ENCODE measurements around the gene RBBP8NL.

RBBP8NL gene

DNA sequence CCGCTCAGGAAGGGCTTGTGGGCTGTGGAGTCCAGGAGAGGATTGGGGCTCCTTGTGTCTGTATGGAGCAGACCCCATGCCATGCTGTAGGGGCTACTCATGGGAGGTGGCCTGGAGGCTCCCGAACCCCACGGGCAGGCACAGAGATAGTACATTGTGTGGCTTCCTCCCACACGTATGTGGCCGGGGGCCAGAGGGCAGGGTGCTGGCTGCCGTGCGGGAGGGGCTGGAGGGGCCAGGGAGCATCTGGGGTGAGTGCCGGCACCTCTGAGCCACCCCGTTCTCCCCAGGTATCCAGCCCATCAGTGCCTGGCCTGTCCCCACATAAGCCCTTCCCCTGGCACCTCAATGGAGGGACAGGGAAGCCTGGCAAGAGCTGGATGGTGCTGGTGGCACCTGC lies 7.6 kb downstream of the RBBP8NL start:
- DNase-seq, result no peak

DNA sequence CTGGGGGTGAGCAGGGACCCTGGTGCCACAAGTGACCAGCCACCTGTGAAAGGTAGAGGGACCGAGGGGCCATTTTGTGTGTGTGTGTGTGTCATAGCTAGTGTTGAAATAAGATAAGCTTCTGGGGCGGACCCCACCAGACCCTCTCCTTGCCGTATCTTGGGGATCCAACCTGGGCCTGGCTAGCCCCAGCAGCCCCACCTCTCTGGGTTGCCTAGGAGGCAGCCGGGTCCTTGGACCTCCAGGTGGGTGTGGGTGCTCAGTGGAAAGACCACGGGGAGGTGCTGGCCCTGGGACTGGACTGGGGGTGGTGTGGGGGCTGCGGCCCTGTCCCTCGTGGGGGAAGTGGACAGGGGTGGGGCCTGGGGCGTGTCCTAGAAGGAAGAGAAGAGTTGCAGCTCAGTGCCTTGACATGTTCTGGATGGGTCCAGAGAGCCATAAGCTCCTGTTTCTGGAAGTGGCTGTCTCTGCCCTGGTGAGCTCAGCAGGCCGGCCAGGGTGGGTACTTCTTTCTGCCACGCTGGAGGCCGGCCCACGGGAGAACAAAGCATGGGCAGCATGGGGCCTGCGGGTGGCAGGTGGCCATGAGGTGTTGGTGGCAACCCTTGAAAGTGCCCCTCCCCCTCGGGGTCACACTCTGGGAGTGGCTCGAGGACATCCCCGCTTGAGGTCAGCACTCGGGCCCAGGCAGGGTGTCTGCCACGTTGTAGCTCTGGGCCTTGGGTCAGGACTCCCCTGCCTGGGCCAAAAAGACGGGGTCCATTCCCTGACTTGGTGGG lies 8.4 kb downstream of the RBBP8NL start:
- DNase-seq, result no peak

DNA sequence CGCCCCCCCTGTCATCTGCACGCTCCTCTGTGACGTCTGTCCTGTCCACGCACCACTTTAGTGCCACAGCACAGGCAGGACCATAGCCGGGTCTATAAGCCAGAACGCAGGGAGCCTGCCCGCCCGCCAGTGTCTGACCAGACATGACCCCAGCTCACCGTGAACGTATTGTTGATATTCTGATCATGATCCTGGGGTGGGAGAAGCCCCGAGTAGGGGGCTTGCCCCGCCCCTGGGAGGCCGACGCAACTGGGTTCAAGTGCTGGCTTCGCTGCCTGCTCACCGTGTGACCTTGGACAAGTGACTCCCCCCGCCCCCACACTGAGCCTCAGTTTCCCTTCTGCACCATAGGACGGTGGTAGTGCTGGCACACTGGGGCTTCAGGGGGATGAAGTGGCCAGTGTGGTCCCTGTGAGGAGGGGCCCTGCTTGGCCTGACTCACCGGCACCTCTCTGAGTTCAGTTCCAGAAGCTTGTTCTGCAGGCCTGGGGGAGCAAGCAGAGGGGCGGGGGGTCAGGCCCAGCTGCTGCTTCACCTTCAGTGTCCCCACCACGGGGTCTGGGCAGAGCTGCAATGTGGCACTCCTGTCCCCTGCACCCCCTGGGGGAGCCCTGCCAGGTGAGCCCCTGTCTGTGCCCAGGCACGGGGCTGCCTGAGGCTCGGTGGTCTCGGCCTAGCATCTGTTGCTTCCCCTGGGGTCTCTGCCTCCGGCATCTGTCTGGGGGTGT lies 9.2 kb downstream of the RBBP8NL start:
- no peak for DNase-seq

DNA sequence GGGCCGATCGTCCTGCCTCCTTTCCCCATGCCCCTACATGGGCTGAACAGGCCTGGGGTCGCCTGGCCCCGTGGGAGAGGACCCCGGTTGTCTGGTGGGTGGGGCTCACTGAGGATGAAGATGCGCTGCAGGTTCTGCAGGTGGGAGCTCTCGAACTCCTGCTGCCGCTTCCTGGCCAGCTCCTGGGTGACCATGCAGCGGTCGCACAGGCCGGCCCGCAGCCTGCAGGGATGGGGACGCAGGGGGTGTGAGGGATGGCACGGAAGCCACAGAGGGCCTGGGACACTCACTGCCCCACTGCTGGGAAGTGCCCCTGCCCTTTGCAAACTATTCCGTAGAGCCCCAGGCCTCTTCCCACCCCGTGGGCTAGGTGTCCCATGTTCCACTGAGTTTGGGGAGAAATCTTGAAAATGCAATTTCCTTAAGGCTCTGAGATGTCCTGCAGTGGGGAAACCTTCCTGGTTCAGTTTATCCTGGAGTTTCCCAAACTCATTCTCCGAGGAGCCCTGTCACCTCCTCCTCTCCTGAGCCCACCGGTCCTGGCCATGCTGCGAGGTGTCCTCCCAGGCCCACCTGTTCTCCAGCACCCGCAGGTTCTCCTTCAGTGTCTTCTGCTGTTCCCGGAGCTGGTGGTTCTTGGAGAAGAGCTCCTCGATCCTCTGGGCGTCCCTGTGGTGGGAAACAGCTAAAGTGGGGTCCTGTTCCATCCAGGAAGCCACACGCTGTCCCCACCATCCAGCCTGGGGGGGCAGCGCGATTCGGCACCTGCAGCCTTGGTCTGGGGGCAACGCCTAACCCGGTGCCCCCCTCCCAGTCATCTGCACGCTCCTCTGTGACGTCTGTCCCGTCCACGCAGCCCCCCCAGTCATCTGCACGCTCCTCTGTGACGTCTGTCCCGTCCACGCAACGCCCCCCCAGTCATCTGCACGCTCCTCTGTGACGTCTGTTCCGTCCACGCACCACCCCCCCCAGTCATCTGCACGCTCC lies 10.4 kb downstream of the RBBP8NL start:
- DNase-seq, result no peak

DNA sequence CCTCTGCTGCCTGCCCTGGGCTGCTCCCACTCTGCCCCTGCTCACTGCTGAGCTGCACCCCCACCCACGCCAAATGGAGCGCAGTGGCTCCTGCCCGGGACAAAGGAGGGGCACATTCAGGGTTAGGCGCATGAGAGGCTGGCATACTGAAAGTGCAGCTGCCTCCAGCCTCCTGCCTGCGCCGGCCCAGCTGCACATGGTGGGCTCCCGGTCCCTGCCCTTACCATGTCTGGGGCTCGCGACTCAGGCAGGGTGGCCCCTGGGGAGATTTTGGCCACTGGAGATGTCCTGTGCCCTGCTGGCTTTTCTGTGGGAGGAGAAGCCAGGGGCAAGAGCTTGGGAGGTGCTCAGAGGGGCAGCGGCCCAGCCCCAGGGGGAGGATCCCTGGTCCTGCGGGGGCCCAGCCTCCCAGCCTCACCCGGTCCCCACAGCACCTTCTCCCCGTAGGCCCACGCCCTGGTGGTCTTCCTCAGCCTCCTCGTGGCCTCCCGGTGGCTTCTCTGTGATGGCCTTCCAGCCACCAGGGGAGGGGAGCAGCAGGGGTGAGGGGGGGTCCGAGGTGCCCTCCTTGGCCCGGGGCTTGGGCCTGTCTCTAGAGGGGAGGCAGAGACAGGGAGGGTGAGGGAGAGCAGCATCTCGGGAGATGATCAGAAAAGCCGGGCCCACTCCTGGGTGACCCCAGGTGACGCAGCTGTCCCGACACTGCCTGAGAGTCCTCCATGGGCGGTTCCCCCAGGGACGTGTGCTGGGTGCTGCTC lies 11.8 kb downstream of the RBBP8NL start:
- DNase-seq, result no peak

DNA sequence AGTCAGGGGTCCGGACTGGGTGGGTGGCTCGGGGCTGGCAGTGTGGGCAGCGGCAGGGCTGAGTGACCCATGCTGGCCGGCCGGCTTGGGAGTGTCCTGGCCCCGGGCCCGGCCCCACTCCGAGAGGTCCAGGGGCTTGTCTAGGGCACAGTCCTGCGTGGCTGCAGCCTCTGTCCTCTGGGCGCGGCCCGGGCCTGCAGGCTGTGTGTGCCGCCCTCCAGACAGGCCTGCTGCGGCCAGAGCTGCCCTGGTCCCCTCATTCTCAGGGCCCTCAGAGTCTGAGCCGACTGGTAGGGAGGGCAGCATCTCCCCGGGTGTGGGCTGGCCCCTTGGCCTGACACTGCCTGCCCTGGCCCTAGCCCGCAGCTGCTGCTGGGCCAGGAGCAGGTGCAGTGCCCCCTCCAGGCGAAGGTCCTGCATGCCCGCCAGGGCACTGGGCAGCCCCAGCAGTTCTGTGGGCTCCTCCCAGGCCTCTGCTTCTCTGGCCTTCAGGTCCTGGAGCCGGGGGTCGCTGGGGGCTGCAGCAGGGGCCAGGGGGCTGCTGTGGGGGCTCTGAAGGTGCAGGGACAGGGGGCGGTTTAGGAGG lies 13.3 kb downstream of the RBBP8NL start:
- DNase-seq, result no peak

DNA sequence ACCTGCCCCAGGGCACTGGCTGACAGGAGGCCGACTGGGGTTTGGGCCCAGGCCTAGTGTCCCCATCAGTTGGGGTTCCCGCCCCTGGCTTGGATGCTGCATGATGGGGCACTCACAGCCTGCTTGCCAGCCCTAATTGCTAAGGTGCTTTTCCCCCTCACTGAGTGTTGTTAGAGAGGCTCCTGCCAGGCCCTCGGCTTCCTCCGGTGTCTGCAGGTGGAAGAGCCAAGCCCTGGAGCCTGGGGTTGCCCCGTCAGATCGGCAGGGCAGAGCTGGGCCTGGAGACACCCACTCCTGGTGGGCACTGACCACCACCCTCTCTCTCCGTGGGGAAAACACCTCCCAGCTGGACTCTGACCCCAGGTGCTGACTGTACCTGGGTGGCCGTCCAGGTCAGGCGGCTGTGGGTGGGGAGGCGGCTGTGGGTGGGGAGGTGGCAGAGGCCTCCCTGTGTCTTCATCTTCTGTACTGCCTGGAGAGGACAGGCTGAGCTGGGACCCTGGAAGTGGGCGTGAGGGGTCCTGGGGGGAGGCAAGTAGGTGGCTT lies 14.2 kb downstream of the RBBP8NL start:
- no peak for DNase-seq

DNA sequence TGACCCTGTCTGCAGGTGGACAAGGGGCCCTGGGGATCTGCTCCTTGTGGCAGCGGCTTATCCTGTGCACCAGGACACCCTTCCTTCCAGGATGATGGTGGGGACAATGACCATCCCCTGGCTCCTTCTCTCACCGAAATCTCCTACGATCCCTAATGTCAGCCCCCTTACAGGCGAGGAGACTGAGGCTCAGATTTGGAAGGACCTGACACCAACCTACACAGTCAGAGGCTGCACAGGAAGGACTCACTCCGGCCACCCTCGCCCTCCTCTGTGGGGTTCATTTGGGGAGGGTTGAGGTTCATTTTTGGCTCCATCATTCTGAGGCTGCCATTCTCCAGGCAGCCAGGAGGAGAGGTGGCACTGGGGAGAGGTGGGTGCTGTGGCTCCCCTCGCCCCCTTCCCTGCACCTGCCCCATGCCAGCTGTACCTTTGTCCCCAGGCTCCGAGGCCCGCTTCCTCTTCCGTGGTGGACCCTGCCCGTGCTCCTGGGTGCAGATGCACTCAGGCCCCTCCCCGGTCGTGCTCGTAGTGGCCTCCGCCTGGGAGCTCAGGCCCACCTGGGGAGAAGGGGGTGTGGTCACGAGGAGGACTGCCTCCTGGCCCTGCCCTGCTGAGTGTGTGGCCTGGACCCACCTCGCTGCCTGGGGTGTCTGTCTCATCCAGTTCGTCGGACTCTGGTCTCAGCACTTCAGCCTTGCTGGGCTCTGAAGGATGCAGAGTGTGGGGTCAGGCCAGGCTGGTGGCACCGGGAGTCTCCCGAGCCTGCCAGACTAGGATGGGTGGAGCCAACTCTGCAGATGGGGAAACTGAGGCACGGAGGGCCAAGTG lies 14.9 kb downstream of the RBBP8NL start:
- peak; percentile 54 for DNase-seq

DNA sequence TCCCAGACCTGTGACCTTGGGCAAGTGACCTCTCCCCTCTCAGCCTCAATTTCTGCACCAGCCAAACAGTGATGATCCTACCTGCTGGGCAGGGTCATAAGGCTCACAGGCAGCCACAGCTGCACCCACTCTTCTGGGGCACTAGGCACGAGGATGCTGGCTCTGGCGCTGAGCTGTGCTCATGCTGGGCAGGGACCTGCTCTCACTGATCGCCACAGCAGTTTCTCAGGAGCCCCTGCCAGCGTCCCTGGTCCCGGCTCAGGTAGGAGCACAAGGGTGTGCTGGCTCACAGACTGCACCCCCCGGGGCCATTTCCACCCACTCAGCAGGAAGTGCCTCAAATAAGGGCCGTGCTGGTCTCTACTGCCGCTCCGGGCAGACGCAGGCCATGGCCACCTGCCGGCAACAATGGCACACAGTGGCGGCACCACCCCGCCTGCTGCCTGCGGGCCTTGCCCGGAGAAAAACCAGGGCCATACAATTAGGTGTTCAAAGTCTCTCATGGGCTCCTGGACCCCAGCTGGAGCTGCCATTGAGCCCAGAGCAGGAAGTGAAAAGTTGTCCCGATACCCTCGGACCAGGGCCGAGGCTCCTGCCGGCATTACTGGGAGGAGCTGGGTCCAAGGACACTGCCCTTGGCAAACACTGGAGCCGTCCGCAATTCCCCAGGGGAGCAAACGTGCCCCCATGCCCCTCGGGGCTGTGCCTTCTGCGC lies 15.7 kb downstream of the RBBP8NL start:
- DNase-seq, result peak; percentile 88

DNA sequence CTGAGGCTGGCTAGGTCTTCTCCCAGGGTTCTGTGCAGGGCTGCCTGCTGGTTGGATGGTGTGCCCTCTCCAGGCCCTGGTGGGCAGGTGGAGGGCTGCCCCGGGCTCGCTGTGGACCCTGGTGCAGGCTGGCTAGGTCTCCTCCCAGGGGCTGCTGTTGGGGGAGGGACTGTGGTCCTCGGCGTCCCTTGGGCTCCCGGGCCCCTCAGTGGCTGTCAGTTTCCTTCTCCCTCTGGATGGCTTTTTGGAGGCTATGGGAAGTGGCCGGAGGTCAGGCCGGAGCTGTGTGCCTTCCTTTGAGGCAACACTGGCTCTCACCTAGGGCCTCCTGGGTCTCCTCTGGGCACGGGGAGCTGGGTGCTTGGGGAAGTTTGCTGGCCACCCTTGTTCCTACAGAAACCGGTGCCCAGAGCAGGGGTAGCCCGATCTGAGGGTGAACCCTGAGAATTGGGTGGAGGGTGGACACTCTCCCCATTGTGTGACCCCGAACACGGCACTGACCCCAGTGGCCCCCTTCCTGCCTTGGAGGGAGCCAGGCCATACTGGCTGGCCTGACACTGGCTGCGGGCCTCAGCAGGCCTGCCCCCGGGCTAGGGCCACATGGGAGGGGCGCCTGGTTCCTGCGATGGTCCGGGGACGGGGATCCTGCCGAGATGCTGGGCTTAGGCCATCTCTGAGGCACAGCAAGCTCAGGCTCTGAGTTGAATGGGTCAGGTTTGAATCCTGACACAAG lies 16.4 kb downstream of the RBBP8NL start:
- DNase-seq, result no peak

DNA sequence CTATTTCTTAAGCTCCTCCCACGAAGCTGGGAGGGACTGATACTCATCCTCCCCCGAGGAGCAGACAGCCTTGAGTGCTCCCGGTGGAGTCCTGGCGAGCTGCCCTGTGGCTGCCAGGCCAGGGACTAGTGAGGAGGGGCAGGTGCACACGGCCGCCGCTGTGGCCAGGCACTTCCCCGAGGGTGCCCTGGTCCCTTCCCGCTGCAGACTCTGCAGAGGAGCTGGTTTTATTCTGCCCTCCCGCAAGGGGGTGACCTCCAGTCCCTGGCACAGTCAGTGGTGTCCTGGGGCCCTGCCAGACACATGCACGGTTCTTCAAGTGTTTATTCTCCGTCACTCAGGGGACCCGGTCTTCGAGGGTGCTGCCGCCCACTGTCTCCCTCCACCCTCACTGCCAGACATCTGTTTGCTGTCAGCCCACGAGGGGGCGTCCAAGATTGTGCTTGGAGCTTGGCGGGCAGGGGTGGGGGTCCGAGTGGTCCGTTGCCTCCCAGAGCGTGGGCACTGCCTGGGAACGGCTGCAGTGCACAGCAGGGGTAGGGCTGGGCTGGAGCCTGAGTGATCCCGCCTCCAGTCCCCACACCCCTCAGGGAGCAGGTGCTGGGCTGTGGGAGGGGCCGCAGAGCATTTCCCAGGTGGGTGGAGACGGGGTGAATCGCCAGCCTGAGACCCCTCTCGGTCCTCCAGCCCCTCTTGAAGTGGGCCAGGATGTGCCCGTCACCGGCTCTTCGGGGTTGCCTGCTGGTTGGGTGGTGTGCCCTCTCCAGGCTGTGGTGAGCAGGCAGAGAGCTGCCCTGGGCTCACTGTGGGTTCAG lies 17.2 kb downstream of the RBBP8NL start:
- peak; percentile 89 for DNase-seq

DNA sequence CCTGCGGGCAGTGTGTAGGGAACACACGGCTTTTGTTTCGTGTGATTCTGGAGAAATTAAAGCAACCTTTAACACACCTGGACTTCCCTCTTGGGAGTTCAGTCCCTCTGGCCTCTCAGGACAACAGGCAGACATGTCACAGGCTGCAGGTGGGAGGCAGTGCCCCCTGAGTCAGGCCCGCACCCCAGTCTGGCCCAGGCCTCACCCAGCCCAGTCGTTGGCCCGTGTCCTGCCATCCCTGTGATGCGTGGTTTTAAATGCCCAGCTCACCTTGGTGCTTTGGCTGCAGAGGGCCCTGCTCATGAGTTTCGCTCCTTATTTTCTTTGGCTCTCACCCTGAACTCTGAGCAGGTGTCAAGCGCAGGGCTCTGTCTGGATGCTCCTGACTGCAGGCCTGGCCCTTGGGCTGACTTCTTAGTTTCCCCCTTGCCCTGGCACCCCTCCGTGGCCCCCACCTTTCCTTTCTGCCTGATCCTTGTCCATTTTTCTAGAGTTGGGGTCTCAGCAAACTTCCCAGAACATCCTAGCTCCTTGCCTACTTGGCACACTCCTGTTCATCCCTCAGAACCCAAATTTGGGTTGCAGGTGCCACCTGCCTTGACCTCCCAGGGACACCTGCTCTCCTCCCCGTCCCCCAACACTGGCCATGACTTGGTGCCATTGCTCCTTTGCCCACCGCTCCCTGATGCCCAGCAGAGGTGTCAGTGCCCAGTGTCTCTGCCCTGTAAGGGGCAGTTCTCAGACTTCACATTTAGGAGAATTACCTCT lies 18.1 kb downstream of the RBBP8NL start:
- DNase-seq, result no peak

DNA sequence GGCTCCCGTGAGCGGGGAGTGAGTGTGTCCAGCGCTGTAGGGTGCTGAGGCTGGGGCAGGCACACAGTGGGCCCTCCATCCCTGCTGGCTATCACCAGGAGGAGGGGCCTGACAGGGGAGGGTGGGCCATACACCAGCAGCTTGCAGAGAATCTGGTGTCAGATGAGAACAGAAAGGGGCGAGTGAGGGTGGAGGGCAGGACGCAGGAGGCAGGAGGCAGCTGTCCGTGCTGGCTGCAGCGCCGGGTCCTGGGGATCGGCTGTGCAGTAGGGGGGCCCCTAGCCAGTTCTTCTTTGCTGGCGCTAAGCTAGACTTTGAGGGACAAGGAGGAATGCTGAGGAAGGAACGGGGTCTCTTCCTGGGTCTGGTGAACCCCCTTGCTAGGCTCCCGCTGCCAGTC lies 18.7 kb downstream of the RBBP8NL start:
- no peak for DNase-seq

DNA sequence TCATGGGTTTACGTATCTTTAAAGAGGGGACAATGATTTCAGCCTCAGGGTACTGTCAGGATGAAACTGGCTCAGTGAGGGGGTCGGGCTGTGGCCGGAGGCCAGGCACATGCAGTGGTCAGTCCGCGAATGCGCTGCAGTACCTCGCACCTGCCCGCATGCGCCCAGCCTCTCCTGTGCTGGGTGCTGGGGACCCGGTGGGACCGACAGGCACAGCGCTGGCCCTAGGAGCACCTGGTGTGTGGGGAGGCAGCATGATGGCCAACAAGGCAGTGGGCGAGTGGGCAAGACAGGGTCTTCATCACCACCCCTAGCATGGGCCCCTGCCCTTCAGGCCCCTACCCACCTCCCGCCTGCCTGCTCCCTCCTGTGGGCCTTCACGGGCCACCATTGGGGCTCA lies 19.3 kb downstream of the RBBP8NL start:
- no peak for DNase-seq

DNA sequence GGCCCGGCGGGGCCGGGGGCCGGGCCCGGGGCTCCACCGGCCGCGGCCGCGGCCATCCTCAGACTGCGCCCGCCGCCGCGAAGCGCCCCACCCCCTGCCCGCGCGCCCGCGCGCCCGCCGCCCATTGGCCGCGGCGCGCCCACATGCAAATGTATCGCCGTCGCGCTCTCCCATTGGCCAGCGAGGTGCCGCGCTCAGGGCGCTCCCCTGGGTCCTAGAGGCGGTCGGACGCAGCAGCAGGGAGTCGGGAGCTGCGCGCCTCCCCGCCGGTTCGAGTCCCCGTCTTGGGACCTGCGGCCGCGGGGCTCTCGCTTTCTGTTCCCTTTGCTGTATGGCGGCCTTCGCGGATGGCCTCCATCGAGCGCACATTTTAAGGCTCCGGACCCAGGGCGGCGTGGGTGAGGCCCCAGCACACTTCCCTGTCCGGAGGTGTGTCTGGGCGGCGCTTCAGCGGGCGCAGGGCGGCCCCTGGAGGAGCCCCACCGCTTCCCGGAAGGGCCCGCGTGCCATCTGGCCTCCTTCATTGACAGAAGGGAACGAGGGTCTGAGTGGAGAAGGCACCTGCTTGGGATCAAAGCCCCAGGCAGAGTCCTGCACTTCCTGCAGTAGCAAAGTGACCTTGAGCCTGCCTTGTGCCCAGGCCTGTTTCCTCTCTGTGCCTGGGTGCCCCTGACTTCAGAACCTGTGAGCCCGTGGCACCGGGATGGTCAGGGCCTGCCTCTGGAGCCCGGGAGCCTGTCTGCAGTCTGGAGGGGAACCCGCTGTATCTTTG lies 19.9 kb downstream of the RBBP8NL start, which contains the start of gene CABLES2:
TSS of gene CABLES2 (minus strand) at position 65 of the 772 bp plus-strand sequence. CDS start at position 56, 9 bp downstream.
- DNase-seq, result peak; percentile 97

DNA sequence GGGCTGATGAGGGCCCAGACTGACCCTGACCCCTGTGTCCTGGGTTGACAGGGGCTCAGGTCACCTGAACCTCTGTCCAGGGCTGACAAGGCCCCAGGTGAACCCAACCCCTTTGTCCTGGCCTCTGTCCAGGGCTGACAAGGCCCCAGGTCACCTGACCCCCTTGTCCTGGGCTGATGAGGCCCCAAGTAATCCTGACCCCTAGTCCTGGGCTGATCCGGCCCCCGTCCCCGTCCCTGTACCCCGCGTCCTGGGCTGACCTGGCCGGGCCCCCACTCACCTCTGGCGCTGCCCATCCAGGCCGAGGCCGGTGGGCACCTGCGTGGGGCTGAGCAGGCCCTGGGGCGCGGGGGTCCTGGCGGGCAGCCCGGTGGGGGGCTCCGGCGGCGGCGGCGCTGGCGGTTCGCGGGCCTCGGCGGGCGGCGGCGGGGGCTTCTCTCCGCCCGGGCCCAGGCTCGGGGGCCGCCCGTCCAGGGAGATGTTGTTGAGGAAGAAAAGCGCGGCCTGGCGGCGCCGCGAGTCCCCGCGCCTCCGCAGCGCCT lies 20.6 kb downstream of the RBBP8NL start:
- no peak for DNase-seq

All from NCI-H345 (cell line).